Right lobe of liver (tissue), 6 donors: ENCODE results near the gene KRT34. TPM values are rescaled to one million over a fixed set of nuclear protein-coding genes. Genes with fewer than 3 reads are reported as not detected.
"Not testable (repeated sequence)": the region's sequence is repeated elsewhere in the genome, so short reads cannot be mapped to it uniquely, and the experiment has no call there.

Source experiments
- ATAC-seq, 4 donors: fragments of 200-7000 bp; cut with Tn5 transposase; one replicate each; pipeline ENCODE4 v1.9.1; 2020; ENCODE audit warnings: mild to moderate bottlenecking in 4 of 4, moderate library complexity in 4 of 4
- DNase-seq, 3 donors: peaks; one replicate each; pipeline ENCODE4 v3.0.0-alpha.2; 2020
- H3K27ac ChIP-seq, 3 donors: fragments of 200-600 bp; one replicate each; pipeline ENCODE4 v1.8.0; 2022
- H3K27me3 ChIP-seq, 2 donors: fragments of 200-600 bp; one replicate each; pipeline ENCODE4 v1.8.0; 2022
- H3K36me3 ChIP-seq, 4 donors: fragments of 200-600 bp; sonication (generic) in 1 of 4; one replicate each; pipeline versions ENCODE4 v1.5.1 to v1.8.0; 2017 to 2022; ENCODE audit warnings: control low read depth in 1 of 4
- H3K4me1 ChIP-seq, 4 donors: fragments of 200-600 bp; sonication (generic) in 1 of 4; one replicate each; pipeline versions ENCODE4 v1.5.1 to v1.8.0; 2017 to 2022; ENCODE audit warnings: control low read depth in 1 of 4
- H3K4me3 ChIP-seq, 3 donors: fragments of 200-600 bp; one replicate each; pipeline ENCODE4 v1.8.0; 2022
- H3K9me3 ChIP-seq, 4 donors: fragments of 200-600 bp; sonication (generic) in 1 of 4; one replicate each; pipeline versions ENCODE4 v1.5.1 to v1.8.0; 2017 to 2022; ENCODE audit warnings: control low read depth in 1 of 4
- CTCF ChIP-seq, 4 donors: fragments of 200-600 bp in 3 of 4; fragments of 450-650 bp in 1 of 4; IDR thresholded peaks; one replicate each; pipeline versions ENCODE4 v1.5.1 to v1.8.0; 2016 to 2022; ENCODE audit warnings: antibody characterized with exemption in 4 of 4, mild to moderate bottlenecking in 2 of 4
- POLR2A ChIP-seq: fragments of 450-650 bp; IDR thresholded peaks from one replicate; pipeline ENCODE4 v1.6.1; 2017; ENCODE audit warnings: antibody characterized with exemption, mild to moderate bottlenecking
- WGBS: methylation state at CpG from one replicate; pipeline ENCODE4 v1.1.6; 2018; ENCODE audit warnings: low coverage, low lambda C conversion rate; ENCODE audit not compliant: insufficient coverage; ENCODE audit errors: missing lambda C conversion rate; 5-methylcytosine and 5-hydroxymethylcytosine counted together
- intact Hi-C, 2 donors: fragments of 100-400 bp; cut with DNase I; formaldehyde crosslinking; loops; one replicate each; pipeline versions ENCODE4 v1.11.2 to v1.14.1; 2022
- total RNA-seq, 6 experiments: library from RNA; depleted of rRNA in 2 of 6; stranded (reverse); fragments of >200 nt in 2 of 6; fragmentation: NEBNext Ultra II Directional in 3 of 6; extraction: Animal tissue kit (Norgen Biotek cat#: 25700) in 3 of 6; gene quantifications; one replicate each; pipeline versions ENCODE4 v1.1.0 to v1.2.4, GENCODE V29; 2016 to 2023
- donor health status: DM: no; HTN: yes; CAD: no.
- donor health status: DM: no; HTN: no; CAD: no.
- donor health status: DM: no; HTN: no; CAD: no.
- donor health status: DM: no; HTN: yes; CAD: no.
- donor health status: DM: no; HTN: yes; CAD: no.

The KRT34 gene
- total RNA-seq, 6 experiments from 2014 or later: not detected

- TF ChIP-seq POLR2A (no peak), CTCF (IDR thresholded peaks at IDR 0.05) (no peak)
- intact Hi-C loops: no loop called here
- Histone ChIP-seq H3K27ac (no peak overlapping the region), H3K9me3 (no peaks in the 10 kb centered on the region), H3K4me1 (no peaks in the 10 kb centered on the region), H3K4me3 (no peak overlapping the region), H3K36me3 (no peaks in the 10 kb centered on the region), H3K27me3 (no peaks in the 10 kb centered on the region)
- no peak for DNase-seq
- WGBS: 75% methylated on average over 5 of the region's 5 CpGs
- no peak for ATAC-seq
Measured at GRCh38 chr17:41360296-41360995, 21.7 kb downstream of the KRT34 start.

GRCh38 chr17:41354536-41354935, 27.6 kb downstream of the KRT34 start:
- H3K27me3 ChIP-seq: no peaks in the 10 kb centered on the region
- H3K27ac ChIP-seq: no peak overlapping the region
- H3K4me1 ChIP-seq: no peaks in the 10 kb centered on the region
- WGBS: 58% methylated on average over 4 of the region's 4 CpGs
- no peaks in the 10 kb centered on the region for H3K36me3 ChIP-seq
- TF ChIP-seq POLR2A (no peak), CTCF (IDR thresholded peaks at IDR 0.05) (no peak)
- intact Hi-C loops: no loop called here
- H3K9me3 ChIP-seq: no peaks in the 10 kb centered on the region
- no peak for ATAC-seq
- H3K4me3 ChIP-seq: no peak overlapping the region
- no peak for DNase-seq

GRCh38 chr17:41352597-41353366, 29.3 kb downstream of the KRT34 start:
- Histone ChIP-seq H3K27ac (no peak overlapping the region), H3K36me3 (no peaks in the 10 kb centered on the region), H3K4me3 (no peak overlapping the region), H3K4me1 (no peaks in the 10 kb centered on the region), H3K9me3 (no peaks in the 10 kb centered on the region), H3K27me3 (no peaks in the 10 kb centered on the region)
- intact Hi-C loops: no loop called here
- ATAC-seq (no peak), DNase-seq (no peak)
- 50% methylated on average over 4 of the region's 7 CpGs for WGBS
- TF ChIP-seq CTCF (IDR thresholded peaks at IDR 0.05) (no peak), POLR2A (no peak)

GRCh38 chr17:41351177-41351576, 30.9 kb downstream of the KRT34 start:
- no peak overlapping the region for H3K4me3 ChIP-seq
- H3K36me3 ChIP-seq: no peaks in the 10 kb centered on the region
- no peaks in the 10 kb centered on the region for H3K4me1 ChIP-seq
- intact Hi-C loops: no loop called here
- 63% methylated on average over 2 of the region's 2 CpGs for WGBS
- H3K9me3 ChIP-seq: no peaks in the 10 kb centered on the region
- TF ChIP-seq CTCF (IDR thresholded peaks at IDR 0.05) (no peak), POLR2A (no peak)
- no peak overlapping the region for H3K27ac ChIP-seq
- no peaks in the 10 kb centered on the region for H3K27me3 ChIP-seq
- no peak for ATAC-seq
- DNase-seq: no peak

- H3K27ac ChIP-seq, DNase-seq, H3K9me3 ChIP-seq, H3K36me3 ChIP-seq, intact Hi-C loops, H3K27me3 ChIP-seq, ATAC-seq, H3K4me1 ChIP-seq, H3K4me3 ChIP-seq: not testable (repeated sequence)
- 60% methylated on average over 3 of the region's 16 CpGs for WGBS
Measured at GRCh38 chr17:41350381-41350878, 31.7 kb downstream of the KRT34 start, which contains the start of gene KRT33A. Gene KRT33A, minus strand, starts transcription at chr17:41350828. Its CDS starts 61 bp downstream, at chr17:41350767.
